Activated T-cell treated with anti-CD3 and anti-CD28 coated beads, Interleukin-2, amount 50 U/mL, for 48 hours (primary cell): ENCODE results near the gene ZNF175.

Source experiments
- DNase-seq, 2 experiments: peaks; one replicate each; pipeline ENCODE4 v3.0.0-alpha.2; 2020

The ZNF175 gene

GRCh38 chr19:51637362-51637978 is 66.4 kb downstream of the ZNF175 start:
- DNase-seq = no peak

DNA sequence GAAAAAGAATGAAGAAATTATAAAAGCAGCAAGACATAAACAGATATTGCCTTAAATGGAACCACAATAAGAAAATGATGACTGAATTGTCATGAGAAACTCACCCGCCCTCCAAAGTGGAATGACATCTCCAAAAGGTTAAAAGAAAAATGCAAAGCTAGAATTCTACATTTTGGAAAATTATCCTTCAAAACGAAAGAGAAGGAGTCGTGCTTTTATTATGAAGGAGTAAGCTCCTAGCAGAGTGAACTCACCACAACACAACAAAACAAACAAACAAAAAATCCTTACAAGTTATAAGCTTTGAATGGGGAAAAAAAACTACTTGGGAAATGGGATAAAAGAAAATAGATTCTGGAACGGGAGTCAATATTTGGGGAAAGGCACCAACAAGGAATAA is 68.8 kb downstream of the ZNF175 start:
- DNase-seq = no peak

DNA sequence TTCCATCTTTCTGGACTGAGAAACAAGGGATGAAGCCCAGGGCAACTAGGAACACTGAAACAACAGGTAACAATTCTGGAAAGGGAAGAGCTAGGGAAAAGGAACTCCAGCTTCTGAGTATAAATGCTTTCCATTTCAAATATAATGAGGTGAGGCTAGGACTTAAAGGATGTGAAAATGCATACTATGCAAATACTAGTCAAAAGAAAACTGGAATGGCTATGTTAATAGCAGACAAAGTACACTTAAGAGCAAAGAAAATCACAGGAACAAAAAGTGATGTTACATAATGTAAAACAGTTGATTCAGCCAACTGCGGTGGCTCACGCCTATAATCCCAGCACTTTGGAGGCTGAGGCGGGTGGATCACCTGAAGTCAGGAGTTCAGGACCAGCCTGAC is 69.3 kb downstream of the ZNF175 start:
- DNase-seq = no peak

GRCh38 chr19:51641648-51642047 is 70.6 kb downstream of the ZNF175 start:
- DNase-seq = no peak
